Muscle layer of colon (tissue), 2 donors: Measurements from ENCODE around the gene NECAB3.
A peak's percentile ranks its signal among the peaks of the same experiment; 100 is the strongest.
"Not testable (repeated sequence)": the region's sequence is repeated elsewhere in the genome, so short reads cannot be mapped to it uniquely, and the experiment has no call there.

Experiments
- H3K27ac ChIP-seq: one replicate; pipeline ENCODE4 v1.7.0; 2013; ENCODE audit warnings: low read depth, mild to moderate bottlenecking, low read length, moderate library complexity
- H3K27me3 ChIP-seq, 2 donors: one replicate each; pipeline ENCODE4 v1.7.0; 2013; ENCODE audit warnings: low read length in 2 of 2, mild to moderate bottlenecking in 2 of 2; ENCODE audit not compliant: insufficient read depth in 2 of 2, control insufficient read depth in 1 of 2
- H3K36me3 ChIP-seq: one replicate; pipeline ENCODE4 v1.7.0; 2013; ENCODE audit warnings: mild to moderate bottlenecking, low read length; ENCODE audit not compliant: insufficient read depth
- H3K4me1 ChIP-seq: one replicate; pipeline ENCODE4 v1.7.0; 2013; ENCODE audit warnings: mild to moderate bottlenecking, low read length; ENCODE audit not compliant: insufficient read depth
- H3K4me3 ChIP-seq, 2 donors: one replicate each; pipeline ENCODE4 v1.7.0; 2013; ENCODE audit warnings: low read length in 2 of 2, low read depth in 1 of 2, mild to moderate bottlenecking in 1 of 2, moderate library complexity in 1 of 2
- H3K9ac ChIP-seq: one replicate; pipeline ENCODE4 v1.7.0; 2013; ENCODE audit warnings: low read length
- H3K9me3 ChIP-seq: one replicate; pipeline ENCODE4 v1.7.0; 2013; ENCODE audit warnings: mild to moderate bottlenecking, low read length
- donor health status: abdominal sarcoma.
- donor health status: Adenocarcinoma of cecum.

NECAB3 gene

GRCh38 chr20:33650111-33650752 lies 24.0 kb downstream of the NECAB3 start:
- no peak overlapping the region for H3K27ac ChIP-seq

GRCh38 chr20:33649201-33649681 lies 25.0 kb downstream of the NECAB3 start:
- no peaks in the 10 kb centered on the region for H3K27me3 ChIP-seq
- H3K9me3 ChIP-seq = no peaks in the 10 kb centered on the region
- H3K4me1 ChIP-seq = peaks cover 40% of the 10 kb centered on the region
- H3K4me3 ChIP-seq = peak overlapping the region in 1 of 2 donors; percentile 26
- peaks cover 17% of the 10 kb centered on the region for H3K36me3 ChIP-seq
- H3K9ac ChIP-seq = no peak overlapping the region
- H3K27ac ChIP-seq = no peak overlapping the region

More at GRCh38 chr20:33650111-33650752, 24.0 kb downstream of the NECAB3 start:
- Histone ChIP-seq H3K9ac (no peak overlapping the region), H3K27me3 (no peaks in the 10 kb centered on the region), H3K4me1 (peaks cover 40% of the 10 kb centered on the region), H3K36me3 (peaks cover 7% of the 10 kb centered on the region), H3K4me3 (no peak overlapping the region), H3K9me3 (no peaks in the 10 kb centered on the region)

- Histone ChIP-seq H3K4me3 (no peak overlapping the region), H3K36me3 (peaks cover 21% of the 10 kb centered on the region), H3K4me1 (peaks cover 33% of the 10 kb centered on the region), H3K9ac (no peak overlapping the region), H3K9me3 (no peaks in the 10 kb centered on the region), H3K27me3 (no peaks in the 10 kb centered on the region), H3K27ac (no peak overlapping the region)
Measured at GRCh38 chr20:33648396-33649004, 25.7 kb downstream of the NECAB3 start.

- Histone ChIP-seq H3K27me3 (no peaks in the 10 kb centered on the region), H3K36me3 (peaks cover 23% of the 10 kb centered on the region), H3K4me3 (no peak overlapping the region), H3K9me3 (no peaks in the 10 kb centered on the region), H3K27ac (no peak overlapping the region), H3K9ac (no peak overlapping the region), H3K4me1 (peaks cover 31% of the 10 kb centered on the region)
Measured at GRCh38 chr20:33647603-33648395, 26.4 kb downstream of the NECAB3 start.

GRCh38 chr20:33646959-33647602 lies 27.1 kb downstream of the NECAB3 start:
- peaks cover 31% of the 10 kb centered on the region for H3K4me1 ChIP-seq
- not testable (repeated sequence) for H3K27ac ChIP-seq, H3K9me3 ChIP-seq, H3K27me3 ChIP-seq, H3K4me3 ChIP-seq, H3K9ac ChIP-seq
- H3K36me3 ChIP-seq = peaks cover 30% of the 10 kb centered on the region

GRCh38 chr20:33646191-33646590 lies 28.0 kb downstream of the NECAB3 start:
- Histone ChIP-seq H3K4me1 (peaks cover 31% of the 10 kb centered on the region), H3K27ac (no peak overlapping the region), H3K9ac (no peak overlapping the region), H3K9me3 (no peaks in the 10 kb centered on the region), H3K27me3 (no peaks in the 10 kb centered on the region), H3K36me3 (peaks cover 36% of the 10 kb centered on the region), H3K4me3 (no peak overlapping the region)

- H3K36me3 ChIP-seq = peaks cover 44% of the 10 kb centered on the region
- no peak overlapping the region for H3K27ac ChIP-seq
Measured at GRCh38 chr20:33645396-33645795, 28.8 kb downstream of the NECAB3 start.

GRCh38 chr20:33645072-33645358 lies 29.2 kb downstream of the NECAB3 start:
- Histone ChIP-seq H3K9me3 (no peaks in the 10 kb centered on the region), H3K27ac (no peak overlapping the region), H3K27me3 (no peaks in the 10 kb centered on the region), H3K36me3 (peaks cover 47% of the 10 kb centered on the region), H3K4me3 (no peak overlapping the region), H3K4me1 (peaks cover 31% of the 10 kb centered on the region), H3K9ac (no peak overlapping the region)

More at GRCh38 chr20:33645396-33645795, 28.8 kb downstream of the NECAB3 start:
- no peak overlapping the region for H3K9ac ChIP-seq
- no peak overlapping the region for H3K4me3 ChIP-seq
- no peaks in the 10 kb centered on the region for H3K9me3 ChIP-seq
- no peaks in the 10 kb centered on the region for H3K27me3 ChIP-seq
- peaks cover 31% of the 10 kb centered on the region for H3K4me1 ChIP-seq

GRCh38 chr20:33644313-33645071 lies 29.7 kb downstream of the NECAB3 start:
- Histone ChIP-seq H3K4me3 (no peak overlapping the region), H3K4me1 (peaks cover 26% of the 10 kb centered on the region), H3K27ac (no peak overlapping the region), H3K27me3 (no peaks in the 10 kb centered on the region), H3K9ac (no peak overlapping the region), H3K36me3 (peaks cover 48% of the 10 kb centered on the region), H3K9me3 (no peaks in the 10 kb centered on the region)

GRCh38 chr20:33640287-33640686 lies 33.9 kb downstream of the NECAB3 start:
- Histone ChIP-seq H3K36me3 (peaks cover 68% of the 10 kb centered on the region), H3K4me3 (no peak overlapping the region), H3K9me3 (no peaks in the 10 kb centered on the region), H3K27me3 (no peaks in the 10 kb centered on the region), H3K4me1 (no peaks in the 10 kb centered on the region), H3K27ac (no peak overlapping the region), H3K9ac (no peak overlapping the region)

- Histone ChIP-seq H3K36me3 (peaks cover 55% of the 10 kb centered on the region), H3K4me1 (no peaks in the 10 kb centered on the region), H3K9ac (no peak overlapping the region), H3K9me3 (no peaks in the 10 kb centered on the region), H3K27ac (no peak overlapping the region), H3K27me3 (no peaks in the 10 kb centered on the region), H3K4me3 (no peak overlapping the region)
Measured at GRCh38 chr20:33636776-33637175, 37.5 kb downstream of the NECAB3 start.
